ENCODE measurements around the gene NT5E. TPM values are rescaled to one million over a fixed set of nuclear protein-coding genes. Genes with fewer than 3 reads are reported as not detected.

Gene NT5E
- total RNA-seq (2016; rRNA removed; fragmentation: Illumina TruSeq; extraction: Trizol) (6.4 and 9.5 TPM in 2 replicates), polyA plus RNA-seq (2011; rRNA removed) (33.0 and 40.6 TPM in 2 replicates), polyA minus RNA-seq (2011; rRNA and poly(A)+ RNA removed; ENCODE audit: low replicate concordance) (4.8 and 51.2 TPM in 2 replicates), Bru-seq, nascent RNA (percentile 80 among the genes with signal in this experiment), BruChase-seq, experiment 1, labeled RNA remaining after a 6-hour chase (percentile 77 among the genes with signal in this experiment), BruChase-seq, experiment 2, labeled RNA remaining after a 2-hour chase (percentile 65 among the genes with signal in this experiment)
- total RNA-seq (2016; cell fraction: cytosol; rRNA removed; fragmentation: Illumina TruSeq; extraction: Trizol; ENCODE audit: low read depth): 2.7 and 3.2 TPM in 2 replicates
- total RNA-seq (2016; cell fraction: insoluble cytoplasmic fraction; rRNA removed; fragmentation: Illumina TruSeq; extraction: Trizol): 6.5 and 9.4 TPM in 2 replicates
- 4.5 and 4.6 TPM in 2 replicates for total RNA-seq (2016; cell fraction: membrane; rRNA removed; fragmentation: Illumina TruSeq; extraction: Trizol)
- 11.7 and 12.4 TPM in 2 replicates for total RNA-seq (2016; cell fraction: nucleus; rRNA removed; fragmentation: Illumina TruSeq; extraction: Trizol)
- polyA plus RNA-seq (2011; cell fraction: cytosol; rRNA removed): 28.1 and 33.2 TPM in 2 replicates
- 38.4 and 39.5 TPM in 2 replicates for polyA plus RNA-seq (2011; cell fraction: nucleus; rRNA removed)
- 41.1 and 41.9 TPM in 2 replicates for polyA plus RNA-seq (2012)
- 1.8 and 3.1 TPM in 2 replicates for polyA plus RNA-seq (2016; cell fraction: cytosol; fragmentation: Illumina TruSeq; extraction: Trizol; ENCODE audit: low read depth)
- 5.9 and 6.0 TPM in 2 replicates for polyA plus RNA-seq (2016; cell fraction: insoluble cytoplasmic fraction; fragmentation: Illumina TruSeq; extraction: Trizol; ENCODE audit: low read depth)
- 3.5 and 3.7 TPM in 2 replicates for polyA plus RNA-seq (2016; cell fraction: membrane; fragmentation: Illumina TruSeq; extraction: Trizol; ENCODE audit: low read depth)
- polyA plus RNA-seq (2016; cell fraction: nucleus; fragmentation: Illumina TruSeq; extraction: Trizol; ENCODE audit: insufficient read depth, low read depth): 12.7 and 12.8 TPM in 2 replicates
- 40.8 and 61.8 TPM in 2 replicates for polyA minus RNA-seq (2011; cell fraction: cytosol; rRNA and poly(A)+ RNA removed)
- polyA minus RNA-seq (2011; cell fraction: nucleus; rRNA and poly(A)+ RNA removed): 27.0 and 35.1 TPM in 2 replicates
- long read RNA-seq, experiment 1, transcript NT5E-202 (3 exons, 974 nt): major isoform, 13 of 33 reads
- long read RNA-seq, experiment 1, transcript NT5E-201 (9 exons, 3,548 nt): minor isoform, 9 of 33 reads
- long read RNA-seq, experiment 1, partial matches to known transcripts: 3 of 33 reads
- long read RNA-seq, experiment 1, other reads (novel, unspliced or antisense): 5 of 33 reads
- long read RNA-seq, experiment 2, transcript NT5E-201 (9 exons, 3,548 nt): minor isoform, 20 of 130 reads
- long read RNA-seq, experiment 2, transcript NT5E-202 (3 exons, 974 nt): major isoform, 29 of 130 reads
- long read RNA-seq, experiment 2, partial matches to known transcripts: 5 of 130 reads
- long read RNA-seq, experiment 2, other reads (novel, unspliced or antisense): 73 of 130 reads

- POLR2A ChIA-PET: interaction anchor here (1.0 to 4.6 kb wide), 7 partner anchors 12 to 228 kb away, joined by 3 to 99 read pairs (median 8); no protein-coding TSS in a partner anchor
- ATAC-seq: peak; percentile 79
- Histone ChIP-seq H3K27me3 (ENCODE audit: control insufficient read depth in 1 of 2, insufficient read depth in 2 of 2, low read length in 2 of 2) (no peaks in the 10 kb centered on the region; a peak in 1 of 5 replicates), H2AFZ (ENCODE audit: low read length) (no peak within 1 kb of the TSS), H4K20me1 (ENCODE audit: insufficient read depth, low read length) (no peaks in the 10 kb centered on the region), H3K36me3 (replicated peaks in 1 of 2; ENCODE audit: control insufficient read depth in 1 of 2, insufficient read depth in 2 of 2, low read length in 2 of 2) (no peaks in the 10 kb centered on the region; a peak in 1 of 5 replicates), H3K4me3 (replicated peaks in 1 of 3; ENCODE audit: insufficient read depth in 1 of 3, low read depth in 2 of 3, low read length in 3 of 3) (peak within 1 kb of the TSS; percentile 76 to 88 (median 79)), H3K79me2 (ENCODE audit: insufficient read depth, low read length) (peaks cover 37% of the 10 kb centered on the region), H3K27ac (ENCODE audit: extremely low read length, insufficient read depth, low read length) (peak within 1 kb of the TSS; percentile 84), H3K4me1 (ENCODE audit: insufficient read depth, low read length) (peaks cover 69% of the 10 kb centered on the region), H3K9ac (ENCODE audit: insufficient read depth, low read depth, low read length) (peak within 1 kb of the TSS; percentile 85), H3K4me2 (ENCODE audit: low read depth, low read length) (peak within 1 kb of the TSS; percentile 75), H3K9me3 (ENCODE audit: low read length) (no peaks in the 10 kb centered on the region)
- in situ Hi-C loops (cut with HindIII; ENCODE audit: extremely low pct_ligation_motif_present, low pct_unique_long_range_greater_than_20kb): no loop called here
- intact Hi-C loops (cut with micrococcal nuclease; ENCODE audit: unreplicated experiment): loop anchor here (1.0 kb wide), 1 partner anchor 45 kb away; no protein-coding TSS in a partner anchor
- under 1% methylated on average over 10 of the region's 92 CpGs for WGBS (ENCODE audit: low lambda C conversion rate)
- no TSS peak for BruUV-seq (replicated peaks)
- no peak for FAIRE-seq
- CTCF ChIA-PET (ENCODE audit: low intra/inter-chr PET ratio, low total read pairs): no interaction called here
- peak; percentile 24 for DNase-seq (ENCODE audit: low spot score)
- TF ChIP-seq ZNF350 (CRISPR knock-in tag; IDR thresholded peaks at IDR 0.05; ENCODE audit: borderline replicate concordance, low read depth): no peak
- TF ChIP-seq NFE2 (CRISPR knock-in tag; IDR thresholded peaks at IDR 0.05): no peak
- no peak for TF ChIP-seq TCF7 (IDR thresholded peaks at IDR 0.05; ENCODE audit: low read depth)
- no peak for TF ChIP-seq PAWR (CRISPR knock-in tag; IDR thresholded peaks at IDR 0.05; ENCODE audit: borderline replicate concordance)
- no peak for TF ChIP-seq CHD2 (IDR thresholded peaks at IDR 0.05; ENCODE audit: low read depth, low read length)
- peak; percentile 47; the same call in 1 of the 2 replicates for TF ChIP-seq FOXP4 (CRISPR knock-in tag; IDR thresholded peaks at IDR 0.05)
- TF ChIP-seq NFIB (CRISPR knock-in tag; IDR thresholded peaks at IDR 0.05; ENCODE audit: borderline replicate concordance): no peak; the same call in 1 of the 2 replicates
- no peak for TF ChIP-seq ZNF3 (CRISPR knock-in tag; IDR thresholded peaks at IDR 0.05)
- no peak for TF ChIP-seq JUND (CRISPR knock-in tag; IDR thresholded peaks at IDR 0.05)
- peak; percentile 86; the same call in 1 of the 2 replicates for TF ChIP-seq ATF7-NPFF (CRISPR knock-in tag; IDR thresholded peaks at IDR 0.05; ENCODE audit: low read depth)
- no peak for TF ChIP-seq RFXANK (CRISPR knock-in tag; IDR thresholded peaks at IDR 0.05)
- no peak for TF ChIP-seq THAP9 (CRISPR knock-in tag; IDR thresholded peaks at IDR 0.05; ENCODE audit: borderline replicate concordance)
These were observed at the start of gene NT5E for GRCh38 chr6:85449818-85450759. Gene NT5E, plus strand, starts transcription at chr6:85450083. Its CDS starts 57 bp downstream, at chr6:85450140.

Data from HepG2 (cell line).